Endothelial cell of umbilical vein (primary cell): ENCODE results near the gene ANKRD40CL. TPM values are rescaled to one million over a fixed set of nuclear protein-coding genes. Genes with fewer than 3 reads are reported as not detected.
"Not testable (repeated sequence)": the region's sequence is repeated elsewhere in the genome, so short reads cannot be mapped to it uniquely, and the experiment has no call there.

Source experiments
- BruUV-seq: library from RNA; stranded (reverse); fragments of 400-500 nt; replicated peaks from 2 replicates; lab custom pipeline; 2021; lab: Mats Ljungman, UMichigan
- CTCF ChIA-PET: fragments of 300-600, 350-600 bp; sonication (Branson Sonifier 250); formaldehyde crosslinking; loops from one replicate; lab custom pipeline; 2021; ENCODE audit warnings: antibody characterized with exemption, inconsistent platforms; lab: Charles Lee
- POLR2A ChIA-PET: fragments of 300-600, 350-600 bp; sonication (Branson Sonifier 250); formaldehyde crosslinking; loops from one replicate; lab custom pipeline; 2021; ENCODE audit warnings: antibody characterized with exemption, inconsistent platforms; lab: Charles Lee
- DNase-seq: peaks from one replicate; pipeline ENCODE4 v3.0.0-alpha.2; 2011; ENCODE audit warnings: low read depth, low spot score
- FAIRE-seq: peaks from 2 replicates; lab custom pipeline; 2011; peaks lifted over from hg19 to GRCh38; lab: Jason Lieb, UNC
- H2AFZ ChIP-seq: 2 replicates; pipeline ENCODE4 v1.6.0; 2012; ENCODE audit warnings: low read depth, low read length, control low read depth, inconsistent platforms
- H3K27ac ChIP-seq: 2 replicates; pipeline ENCODE4 v1.5.1; 2011; ENCODE audit warnings: low read depth, mild to moderate bottlenecking, control low read depth, low read length, moderate library complexity; ENCODE audit not compliant: insufficient read depth
- H3K27me3 ChIP-seq, 2 experiments: 2 replicates each; pipeline versions ENCODE4 v1.6.0 to v1.6.1; 2011; ENCODE audit warnings: low read length in 2 of 2, mixed read lengths in 1 of 2; ENCODE audit not compliant: control insufficient read depth in 2 of 2, insufficient read depth in 2 of 2
- H3K36me3 ChIP-seq, 2 experiments: 2 replicates in 1 of 2; 3 replicates in 1 of 2; pipeline ENCODE4 v1.5.1; 2011; ENCODE audit warnings: low read length in 2 of 2, mild to moderate bottlenecking in 1 of 2, moderate library complexity in 1 of 2; ENCODE audit not compliant: control insufficient read depth in 2 of 2, insufficient read depth in 2 of 2; ENCODE audit errors: extremely low read depth in 1 of 2
- H3K4me1 ChIP-seq: 3 replicates; pipeline ENCODE4 v1.5.1; 2011; ENCODE audit warnings: mild to moderate bottlenecking, low read length; ENCODE audit not compliant: control insufficient read depth, insufficient read depth; ENCODE audit errors: extremely low read depth
- H3K4me2 ChIP-seq: 2 replicates; pipeline ENCODE4 v1.6.1; 2011; ENCODE audit warnings: low read length, control low read depth, mixed read lengths; ENCODE audit not compliant: insufficient read depth
- H3K4me3 ChIP-seq, 3 experiments: fragments of 200-600 bp in 1 of 3; sonication (generic), shearing (Covaris generic) in 1 of 3; replicated peaks in 1 of 3; 2 replicates each; pipeline ENCODE4 v1.5.1; 2011 to 2016; ENCODE audit warnings: control low read depth in 3 of 3, low read length in 3 of 3, mild to moderate bottlenecking in 2 of 3, inconsistent platforms in 1 of 3, low read depth in 1 of 3, moderate library complexity in 1 of 3; ENCODE audit not compliant: insufficient read depth in 1 of 3
- H3K79me2 ChIP-seq: 2 replicates; pipeline ENCODE4 v1.6.0; 2012; ENCODE audit warnings: low read length, inconsistent platforms; ENCODE audit not compliant: control insufficient read depth, insufficient read depth
- H3K9ac ChIP-seq: replicated peaks from 2 replicates; pipeline ENCODE3; 2011; ENCODE audit warnings: low read length, control low read depth; ENCODE audit not compliant: insufficient read depth; ENCODE audit errors: extremely low read depth
- H3K9me1 ChIP-seq: replicated peaks from 3 replicates; pipeline ENCODE4 v1.6.0; 2011; ENCODE audit warnings: mild to moderate bottlenecking, low read length; ENCODE audit not compliant: control insufficient read depth, insufficient read depth; ENCODE audit errors: extremely low read depth
- H3K9me3 ChIP-seq: replicated peaks from 2 replicates; pipeline ENCODE4 v1.5.1; 2012; ENCODE audit warnings: low read length, inconsistent platforms; ENCODE audit not compliant: control insufficient read depth, insufficient read depth
- H4K20me1 ChIP-seq: replicated peaks from 2 replicates; pipeline ENCODE3; 2011; ENCODE audit warnings: mild to moderate bottlenecking, low read length; ENCODE audit not compliant: control insufficient read depth, insufficient read depth; ENCODE audit errors: extremely low read depth
- CTCF ChIP-seq, 2 donors: IDR thresholded peaks; 1 replicate in 1 of 2; 2 replicates in 1 of 2; pipeline ENCODE4 v1.5.1; 2011; ENCODE audit warnings: low read length in 2 of 2, mild to moderate bottlenecking in 2 of 2, moderate library complexity in 2 of 2, control low read depth in 1 of 2, inconsistent platforms in 1 of 2, low read depth in 1 of 2; ENCODE audit not compliant: insufficient read depth in 1 of 2; ENCODE audit errors: extremely low read depth in 1 of 2
- EZH2 ChIP-seq: IDR thresholded peaks from 2 replicates; pipeline ENCODE4 v1.6.1; 2012; ENCODE audit warnings: borderline replicate concordance, low read depth, mild to moderate bottlenecking, moderate library complexity, low read length, inconsistent platforms; ENCODE audit not compliant: severe bottlenecking
- FOS ChIP-seq: IDR thresholded peaks from 2 replicates; pipeline ENCODE4 v1.6.1; 2011; ENCODE audit warnings: mild to moderate bottlenecking, low read length, moderate library complexity, borderline replicate concordance; ENCODE audit not compliant: insufficient read depth
- GATA2 ChIP-seq: IDR thresholded peaks from 2 replicates; pipeline ENCODE4 v1.7.0; 2011; ENCODE audit warnings: low read depth, mild to moderate bottlenecking, moderate library complexity, mixed read lengths, low read length; ENCODE audit not compliant: insufficient read length, insufficient read depth
- JUN ChIP-seq: IDR thresholded peaks from 2 replicates; pipeline ENCODE4 v1.6.1; 2011; ENCODE audit warnings: borderline replicate concordance, low read depth; ENCODE audit not compliant: insufficient read length, insufficient read depth
- MAX ChIP-seq: IDR thresholded peaks from 2 replicates; pipeline ENCODE4 v1.6.1; 2011; ENCODE audit not compliant: insufficient read depth, insufficient read length
- MYC ChIP-seq: IDR thresholded peaks from one replicate; pipeline ENCODE4 v1.6.1; 2011; ENCODE audit warnings: mild to moderate bottlenecking, low read depth, low read length
- POLR2A ChIP-seq: IDR thresholded peaks from 2 replicates; pipeline ENCODE4 v1.6.1; 2012; ENCODE audit warnings: low read depth, mild to moderate bottlenecking, control low read depth, low read length
- POLR2AphosphoS5 ChIP-seq: IDR thresholded peaks from 2 replicates; pipeline ENCODE4 v1.6.1; 2012; ENCODE audit warnings: low read depth, mild to moderate bottlenecking, control low read depth, low read length, moderate library complexity; ENCODE audit not compliant: insufficient read depth
- dilution Hi-C: fragments of 300-500 bp; cut with MboI; formaldehyde crosslinking; loops from one replicate; pipeline ENCODE4 v1.15.0; 2019; ENCODE audit warnings: low sequenced_read_pairs; ENCODE audit not compliant: extremely low pct_ligation_motif_present
- intact Hi-C: fragments of 100-400 bp; cut with micrococcal nuclease; formaldehyde crosslinking; loops from one replicate; pipeline ENCODE4 v1.10.0; 2022
- polyA plus RNA-seq, 4 experiments: library from polyadenylated mRNA; depleted of rRNA in 3 of 4; stranded (reverse) in 3 of 4; unstranded in 1 of 4; fragments of >200 nt; gene quantifications; 2 replicates each; pipeline versions ENCODE4 v1.2.1 to v1.2.3, GENCODE V29; 2011 to 2012; ENCODE audit warnings: missing spikeins in 1 of 4
- total RNA-seq: library from RNA; stranded (reverse); gene quantifications from 2 replicates; pipeline ENCODE4 v1.2.3, GENCODE V29; 2021

The ANKRD40CL gene
- total and polyA plus RNA-seq, 2 donors (not counting 3 experiments of a cell fraction or from before 2014, with no cell fraction given) = not detected

- peaks cover 15% of the 10 kb centered on the region for H4K20me1 ChIP-seq
- H3K4me3 ChIP-seq, H3K9me3 ChIP-seq, H3K9me1 ChIP-seq, BruUV-seq, H3K4me2 ChIP-seq, dilution Hi-C loops, H3K36me3 ChIP-seq, CTCF ChIA-PET, H3K9ac ChIP-seq, FAIRE-seq, POLR2A ChIA-PET, H2AFZ ChIP-seq, H3K27ac ChIP-seq, H3K27me3 ChIP-seq, intact Hi-C loops, DNase-seq: not testable (repeated sequence)
- peaks cover 100% of the 10 kb centered on the region for H3K79me2 ChIP-seq
- H3K4me1 ChIP-seq = peaks cover 18% of the 10 kb centered on the region
Measured at GRCh38 chr17:50724622-50725021, 42.7 kb downstream of the ANKRD40CL start.

GRCh38 chr17:50722746-50723145 lies 44.6 kb downstream of the ANKRD40CL start:
- Histone ChIP-seq H2AFZ (no peak overlapping the region), H3K36me3 (no peaks in the 10 kb centered on the region), H3K4me1 (peaks cover 22% of the 10 kb centered on the region), H3K9me1 (no peaks in the 10 kb centered on the region), H4K20me1 (peaks cover 15% of the 10 kb centered on the region), H3K9me3 (no peaks in the 10 kb centered on the region), H3K4me3 (no peak overlapping the region), H3K9ac (no peak overlapping the region), H3K27ac (no peak overlapping the region), H3K27me3 (no peaks in the 10 kb centered on the region), H3K4me2 (peak overlapping the region; percentile 45), H3K79me2 (peaks cover 84% of the 10 kb centered on the region)
- BruUV-seq = no TSS peak
- dilution Hi-C loops (no loop called here), intact Hi-C loops (no loop called here)
- TF ChIP-seq MAX = no peak
- no peak for TF ChIP-seq GATA2
- TF ChIP-seq POLR2AphosphoS5 = no peak
- no peak for TF ChIP-seq FOS
- TF ChIP-seq EZH2 = no peak
- no peak for TF ChIP-seq JUN
- no peak for TF ChIP-seq MYC
- no peak for TF ChIP-seq POLR2A
- TF ChIP-seq CTCF (IDR thresholded peaks at IDR 0.05; ENCODE audit: extremely low read depth in 1 of 2, insufficient read depth in 1 of 2, low read depth in 1 of 2, low read length in 2 of 2) = no peak
- DNase-seq (no peak), FAIRE-seq (no peak)
- CTCF ChIA-PET = no interaction called here
- POLR2A ChIA-PET = no interaction called here
